Erythroblast (primary cell): ENCODE data around the gene SIRT2.

ENCODE experiments used
- GATA1 ChIP-seq: IDR thresholded peaks from 2 replicates; pipeline ENCODE4 v1.6.1; 2011; ENCODE audit warnings: low read depth, mild to moderate bottlenecking, control low read depth, low read length, moderate library complexity
- POLR2A ChIP-seq: IDR thresholded peaks from 2 replicates; pipeline ENCODE4 v1.6.1; 2011; ENCODE audit warnings: mild to moderate bottlenecking, low read length

GRCh38 chr19:38905620-38906019 lies 6.2 kb upstream of the SIRT2 start:
- no peak for TF ChIP-seq POLR2A
- no peak for TF ChIP-seq GATA1
